Upper lobe of right lung (tissue), 1 donor: ENCODE data around the gene CD46. TPM values are rescaled to one million over a fixed set of nuclear protein-coding genes. Genes with fewer than 3 reads are reported as not detected.

Experiments
- ATAC-seq: fragments of 200-7000 bp; cut with Tn5 transposase; one replicate; pipeline ENCODE4 v1.9.1; 2020; ENCODE audit warnings: mild to moderate bottlenecking, moderate library complexity
- DNase-seq: peaks from one replicate; pipeline ENCODE4 v3.0.0-alpha.2; 2020
- H3K27ac ChIP-seq: fragments of 200-600 bp; one replicate; pipeline ENCODE4 v1.8.0; 2022
- H3K27me3 ChIP-seq: fragments of 200-600 bp; one replicate; pipeline ENCODE4 v1.8.0; 2022; ENCODE audit warnings: mild to moderate bottlenecking
- H3K36me3 ChIP-seq: fragments of 200-600 bp; one replicate; pipeline ENCODE4 v1.8.0; 2022
- H3K4me1 ChIP-seq: fragments of 200-600 bp; one replicate; pipeline ENCODE4 v1.8.0; 2022
- H3K4me3 ChIP-seq: fragments of 200-600 bp; one replicate; pipeline ENCODE4 v1.8.0; 2022; ENCODE audit warnings: mild to moderate bottlenecking
- H3K9me3 ChIP-seq: fragments of 200-600 bp; one replicate; pipeline ENCODE4 v1.8.0; 2022
- intact Hi-C: fragments of 100-400 bp; cut with DNase I; formaldehyde crosslinking; loops from one replicate; pipeline ENCODE4 v1.11.0; 2022
- total RNA-seq: library from RNA; stranded (reverse); fragmentation: NEBNext Ultra II Directional; extraction: Animal tissue kit (Norgen Biotek cat#: 25700); gene quantifications from one replicate; pipeline ENCODE4 v1.2.1, GENCODE V29; 2021
- TF ChIP-seq, protein P1 (sequence below): fragments of 200-600 bp; IDR thresholded peaks from one replicate; pipeline ENCODE4 v1.8.0; 2022; ENCODE audit warnings: antibody characterized with exemption
- donor health status: DM: no; HTN: yes; CAD: no; lungs with severe emphysema.

CD46 gene
- total RNA-seq, 1 donor from 2014 or later, result 335 TPM

- DNase-seq (peak; percentile 6), ATAC-seq (no peak)
- Histone ChIP-seq H3K4me3 (peak overlapping the region; percentile 32), H3K27ac (peak overlapping the region; percentile 98), H3K4me1 (peaks cover 69% of the 10 kb centered on the region), H3K27me3 (no peaks in the 10 kb centered on the region), H3K36me3 (peaks cover 11% of the 10 kb centered on the region), H3K9me3 (no peaks in the 10 kb centered on the region)
- TF ChIP-seq, protein P1, sequence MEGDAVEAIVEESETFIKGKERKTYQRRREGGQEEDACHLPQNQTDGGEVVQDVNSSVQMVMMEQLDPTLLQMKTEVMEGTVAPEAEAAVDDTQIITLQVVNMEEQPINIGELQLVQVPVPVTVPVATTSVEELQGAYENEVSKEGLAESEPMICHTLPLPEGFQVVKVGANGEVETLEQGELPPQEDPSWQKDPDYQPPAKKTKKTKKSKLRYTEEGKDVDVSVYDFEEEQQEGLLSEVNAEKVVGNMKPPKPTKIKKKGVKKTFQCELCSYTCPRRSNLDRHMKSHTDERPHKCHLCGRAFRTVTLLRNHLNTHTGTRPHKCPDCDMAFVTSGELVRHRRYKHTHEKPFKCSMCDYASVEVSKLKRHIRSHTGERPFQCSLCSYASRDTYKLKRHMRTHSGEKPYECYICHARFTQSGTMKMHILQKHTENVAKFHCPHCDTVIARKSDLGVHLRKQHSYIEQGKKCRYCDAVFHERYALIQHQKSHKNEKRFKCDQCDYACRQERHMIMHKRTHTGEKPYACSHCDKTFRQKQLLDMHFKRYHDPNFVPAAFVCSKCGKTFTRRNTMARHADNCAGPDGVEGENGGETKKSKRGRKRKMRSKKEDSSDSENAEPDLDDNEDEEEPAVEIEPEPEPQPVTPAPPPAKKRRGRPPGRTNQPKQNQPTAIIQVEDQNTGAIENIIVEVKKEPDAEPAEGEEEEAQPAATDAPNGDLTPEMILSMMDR, result no peak
- intact Hi-C loops, result loop anchor here (10.0 kb wide), 1 partner anchor 139 kb away; no protein-coding TSS in a partner anchor
Measured at GRCh38 chr1:207825409-207825695, 73.5 kb downstream of the CD46 start.

DNA sequence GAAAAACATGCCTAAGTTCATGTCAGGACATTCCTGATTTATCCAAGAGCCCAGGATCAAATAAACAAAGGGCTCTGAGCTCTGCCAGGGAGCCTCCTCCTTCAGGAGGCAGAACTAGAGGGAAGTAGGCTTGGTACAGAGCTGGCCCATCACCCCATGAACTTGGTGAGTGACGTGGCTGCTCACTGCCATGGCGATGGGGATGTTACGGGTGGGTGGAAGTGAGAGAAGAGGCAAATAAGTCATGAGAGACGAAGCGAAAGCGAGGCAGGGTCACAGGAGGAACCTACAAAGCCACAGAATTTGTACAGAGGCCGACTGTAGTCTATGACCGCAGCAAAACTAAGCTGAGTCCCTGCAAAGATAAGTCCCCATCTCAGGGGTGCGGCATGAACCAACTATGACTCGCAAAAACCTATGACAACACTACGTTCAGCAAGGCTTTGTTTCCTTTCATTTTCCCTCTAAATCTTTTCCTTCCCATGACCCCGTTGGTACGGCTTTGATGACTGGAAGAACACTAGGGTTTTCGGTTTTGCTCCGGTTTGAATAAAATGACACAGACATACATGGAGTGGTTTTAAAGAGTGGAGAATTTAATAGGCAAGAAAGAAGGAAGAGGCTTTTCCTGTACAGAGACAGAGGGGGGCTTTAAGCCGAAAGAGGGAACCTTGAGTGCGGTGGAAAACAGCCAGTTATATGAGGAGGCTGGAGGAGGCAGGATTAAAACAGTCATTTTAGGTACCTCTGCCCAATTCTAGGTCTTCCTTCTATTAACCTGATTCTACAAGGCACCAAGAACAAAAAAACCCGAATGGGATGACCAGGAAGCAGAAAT lies 74.1 kb downstream of the CD46 start:
- DNase-seq (peak; percentile 88), ATAC-seq (peak; percentile 64)
- Histone ChIP-seq H3K4me1 (peaks cover 68% of the 10 kb centered on the region), H3K27ac (peak overlapping the region; percentile 98), H3K27me3 (no peaks in the 10 kb centered on the region), H3K4me3 (peak overlapping the region; percentile 32), H3K36me3 (peaks cover 11% of the 10 kb centered on the region), H3K9me3 (no peaks in the 10 kb centered on the region)
- intact Hi-C loops, result loop anchor here (10.0 kb wide), 1 partner anchor 139 kb away; no protein-coding TSS in a partner anchor
- TF ChIP-seq, protein P1, result no peak

- TF ChIP-seq, protein P1, result no peak
- ATAC-seq, result peak; percentile 0
- Histone ChIP-seq H3K4me3 (peak overlapping the region; percentile 32), H3K27me3 (no peaks in the 10 kb centered on the region), H3K9me3 (no peaks in the 10 kb centered on the region), H3K36me3 (peaks cover 4% of the 10 kb centered on the region), H3K27ac (peak overlapping the region; percentile 98), H3K4me1 (peaks cover 71% of the 10 kb centered on the region)
- intact Hi-C loops, result loop anchor here (10.0 kb wide), 1 partner anchor 138 kb away; no protein-coding TSS in a partner anchor
- peak; percentile 71 for DNase-seq
Measured at GRCh38 chr1:207826557-207827487, 75.0 kb downstream of the CD46 start.

DNA sequence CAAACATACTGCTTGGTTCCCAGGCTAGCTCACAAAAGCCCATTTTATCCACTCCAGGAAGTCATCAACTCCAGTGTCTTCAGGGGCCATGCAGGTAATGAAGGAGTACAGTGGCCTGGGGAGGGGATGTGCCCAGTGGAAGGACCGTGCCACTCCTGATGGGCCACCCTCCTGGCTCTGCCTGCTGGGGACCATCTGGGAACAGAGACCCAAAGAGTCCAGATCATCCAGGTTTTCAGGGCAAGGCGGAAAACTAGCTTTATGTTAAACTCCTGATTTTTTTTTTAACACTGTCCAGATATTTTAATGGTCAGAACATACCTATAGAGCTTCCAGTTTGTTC lies 75.6 kb downstream of the CD46 start:
- no peaks in the 10 kb centered on the region for H3K9me3 ChIP-seq
- no peaks in the 10 kb centered on the region for H3K36me3 ChIP-seq
- TF ChIP-seq, protein P1, result no peak
- H3K27ac ChIP-seq, result peak overlapping the region; percentile 98
- ATAC-seq (no peak), DNase-seq (peak; percentile 37)
- no peaks in the 10 kb centered on the region for H3K27me3 ChIP-seq
- no peak overlapping the region for H3K4me3 ChIP-seq
- peaks cover 73% of the 10 kb centered on the region for H3K4me1 ChIP-seq
- intact Hi-C loops, result loop anchor here (10.0 kb wide), 1 partner anchor 137 kb away; no protein-coding TSS in a partner anchor

GRCh38 chr1:207828046-207828445 lies 76.2 kb downstream of the CD46 start:
- intact Hi-C loops, result loop anchor here (10.0 kb wide), 1 partner anchor 137 kb away; no protein-coding TSS in a partner anchor
- H3K4me1 ChIP-seq, result peaks cover 79% of the 10 kb centered on the region
- peak overlapping the region; percentile 98 for H3K27ac ChIP-seq
- H3K36me3 ChIP-seq, result no peaks in the 10 kb centered on the region
- no peaks in the 10 kb centered on the region for H3K9me3 ChIP-seq
- H3K27me3 ChIP-seq, result no peaks in the 10 kb centered on the region
- TF ChIP-seq, protein P1, result no peak
- no peak for DNase-seq
- ATAC-seq, result no peak
- H3K4me3 ChIP-seq, result no peak overlapping the region
